ENCODE measurements around the gene MSANTD1. TPM values are rescaled to one million over a fixed set of nuclear protein-coding genes. Genes with fewer than 3 reads are reported as not detected.

The MSANTD1 gene
- total RNA-seq, 1 experiment from 2014 or later, result 0.71 TPM

GRCh38 chr4:3263876-3264193, 14.9 kb downstream of the MSANTD1 start:
- no TSS peak for BruUV-seq (replicated peaks)
- CTCF ChIA-PET, result no interaction called here
- Histone ChIP-seq H3K27me3 (ENCODE audit: insufficient read depth, low read length) (0 out of 2 replicates have a peak, but pooled peaks cover 2% of the 10 kb centered on the region), H2AFZ (ENCODE audit: low read depth, low read length, poor library complexity, severe bottlenecking) (no peak overlapping the region), H3K9me3 (ENCODE audit: control insufficient read depth in 1 of 2, insufficient read depth in 1 of 2, low read depth in 1 of 2, low read length in 2 of 2) (no peaks in the 10 kb centered on the region), H3K36me3 (ENCODE audit: control insufficient read depth in 1 of 2, insufficient read depth in 2 of 2, low read length in 2 of 2) (no peaks in the 10 kb centered on the region), H3K79me2 (ENCODE audit: insufficient read depth, low read length) (no peaks in the 10 kb centered on the region), H3K9me2 (ENCODE audit: insufficient read depth) (no peaks in the 10 kb centered on the region), H3K27ac (ENCODE audit: low read depth, low read length) (no peak overlapping the region), H3K4me3 (replicated peaks in 1 of 2; ENCODE audit: low read depth in 1 of 2, low read length in 2 of 2) (no peak overlapping the region), H4K20me1 (ENCODE audit: insufficient read depth) (no peaks in the 10 kb centered on the region), H3K4me1 (ENCODE audit: control insufficient read depth in 1 of 2, insufficient read depth in 2 of 2, low read length in 2 of 2) (no peaks in the 10 kb centered on the region), H3K9ac (ENCODE audit: low read length) (no peak overlapping the region), H3K4me2 (ENCODE audit: low read length) (no peak overlapping the region)
- ATAC-seq (no peak), DNase-seq (ENCODE audit: low read depth, low spot score) (no peak)
- POLR2A ChIA-PET, result no interaction called here
- no peak for TF ChIP-seq CTCF (IDR thresholded peaks at IDR 0.05 in 2 of 3, conservative IDR thresholded peaks at IDR 0.05 in 1 of 3; ENCODE audit: borderline replicate concordance in 1 of 3, insufficient read depth in 1 of 3, low read depth in 2 of 3, low read length in 2 of 3)
- no peak for TF ChIP-seq RAD21 (IDR thresholded peaks at IDR 0.05; ENCODE audit: low read depth)
- RAD21 ChIA-PET (ENCODE audit: low non-redundant PET in 1 of 2, low total read pairs in 2 of 2, uncharacterized antibody in 2 of 2, unreplicated experiment in 2 of 2), result no interaction called here
- intact Hi-C loops (cut with micrococcal nuclease), result no loop called here

GRCh38 chr4:3266076-3266475, 17.1 kb downstream of the MSANTD1 start:
- ChIA-PET POLR2A (no interaction called here), CTCF (no interaction called here), RAD21 (ENCODE audit: low non-redundant PET in 1 of 2, low total read pairs in 2 of 2, uncharacterized antibody in 2 of 2, unreplicated experiment in 2 of 2) (no interaction called here)
- Histone ChIP-seq H3K9me3 (ENCODE audit: control insufficient read depth in 1 of 2, insufficient read depth in 1 of 2, low read depth in 1 of 2, low read length in 2 of 2) (no peaks in the 10 kb centered on the region), H3K27me3 (ENCODE audit: insufficient read depth, low read length) (0 out of 2 replicates have a peak, but pooled peaks cover 2% of the 10 kb centered on the region), H3K4me1 (ENCODE audit: control insufficient read depth in 1 of 2, insufficient read depth in 2 of 2, low read length in 2 of 2) (no peaks in the 10 kb centered on the region), H3K27ac (ENCODE audit: low read depth, low read length) (no peak overlapping the region), H3K9me2 (ENCODE audit: insufficient read depth) (no peaks in the 10 kb centered on the region), H2AFZ (ENCODE audit: low read depth, low read length, poor library complexity, severe bottlenecking) (no peak overlapping the region), H4K20me1 (ENCODE audit: insufficient read depth) (no peaks in the 10 kb centered on the region), H3K4me2 (ENCODE audit: low read length) (no peak overlapping the region), H3K4me3 (replicated peaks in 1 of 2; ENCODE audit: low read depth in 1 of 2, low read length in 2 of 2) (no peak overlapping the region), H3K36me3 (ENCODE audit: control insufficient read depth in 1 of 2, insufficient read depth in 2 of 2, low read length in 2 of 2) (no peaks in the 10 kb centered on the region), H3K79me2 (ENCODE audit: insufficient read depth, low read length) (no peaks in the 10 kb centered on the region), H3K9ac (ENCODE audit: low read length) (no peak overlapping the region)
- TF ChIP-seq ZFX (IDR thresholded peaks at IDR 0.05), result no peak
- no TSS peak for BruUV-seq (replicated peaks)
- DNase-seq (ENCODE audit: low read depth, low spot score), result no peak
- no peak for ATAC-seq
- intact Hi-C loops (cut with micrococcal nuclease), result no loop called here

Data from HCT116 (cell line).